GM04503 (cell line): Measurements from ENCODE around the gene MIGA1.
"Not testable (repeated sequence)": the region's sequence is repeated elsewhere in the genome, so short reads cannot be mapped to it uniquely, and the experiment has no call there.

ENCODE experiments used
- DNase-seq: peaks from one replicate; pipeline ENCODE4 v3.0.0-alpha.2; 2012; ENCODE audit warnings: low read depth

MIGA1 gene

DNA sequence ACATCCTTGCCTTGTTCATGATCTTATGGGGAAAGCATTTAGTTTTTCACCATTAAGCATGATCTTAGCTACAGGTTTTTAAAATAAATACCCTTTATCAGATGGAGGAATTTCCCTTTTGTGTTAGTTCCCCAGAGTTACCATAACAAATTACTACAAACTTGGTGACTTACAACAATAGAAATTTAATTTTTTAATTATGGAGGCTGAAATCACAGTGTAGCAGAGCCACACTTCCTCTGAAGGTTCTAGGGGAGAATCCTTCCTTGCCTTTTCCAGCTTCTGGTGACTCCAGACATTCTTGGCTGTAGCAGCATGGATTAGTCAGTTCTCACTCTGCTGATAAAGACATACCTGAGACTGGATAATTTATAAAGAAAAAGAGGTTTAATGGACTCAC lies 18.5 kb downstream of the MIGA1 start:
- no peak for DNase-seq

DNA sequence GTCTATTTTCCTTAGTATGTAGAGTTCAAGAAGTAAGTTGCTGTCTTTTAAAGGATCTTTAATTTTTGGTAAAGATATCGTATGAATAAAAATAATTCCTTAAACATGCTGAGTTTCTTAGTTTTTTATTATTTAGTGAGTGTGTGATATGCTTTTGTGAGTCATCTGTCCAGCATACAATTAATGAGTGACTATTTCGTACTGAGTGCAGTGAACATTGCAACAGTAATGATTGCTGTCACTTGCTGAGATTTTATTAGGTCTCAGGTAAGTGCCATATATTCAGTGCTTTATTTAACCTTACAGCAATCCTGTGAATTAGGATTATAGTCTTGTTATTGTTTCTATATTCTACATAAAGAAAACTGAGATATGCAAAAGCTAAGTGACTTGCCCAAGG lies 22.6 kb downstream of the MIGA1 start:
- DNase-seq = no peak

DNA sequence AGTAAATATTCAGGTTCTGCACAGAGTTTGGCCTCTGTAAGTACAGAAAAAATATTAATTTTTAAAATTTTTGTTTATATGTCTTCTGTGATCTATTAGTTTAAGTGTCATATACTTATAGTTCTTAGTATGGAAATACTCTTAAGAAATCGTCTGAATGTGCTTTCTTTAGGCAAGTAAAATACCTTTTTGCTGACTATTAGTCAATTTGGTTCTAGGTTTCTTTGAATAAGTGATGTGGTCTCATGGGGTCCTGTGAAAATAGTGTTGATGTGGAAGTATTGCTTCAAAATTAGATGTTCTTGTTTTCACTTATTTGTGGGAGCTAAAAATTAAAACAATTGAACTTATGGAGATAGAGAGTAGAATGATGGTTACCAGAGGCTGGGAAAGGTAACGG lies 23.9 kb downstream of the MIGA1 start:
- DNase-seq = no peak

DNA sequence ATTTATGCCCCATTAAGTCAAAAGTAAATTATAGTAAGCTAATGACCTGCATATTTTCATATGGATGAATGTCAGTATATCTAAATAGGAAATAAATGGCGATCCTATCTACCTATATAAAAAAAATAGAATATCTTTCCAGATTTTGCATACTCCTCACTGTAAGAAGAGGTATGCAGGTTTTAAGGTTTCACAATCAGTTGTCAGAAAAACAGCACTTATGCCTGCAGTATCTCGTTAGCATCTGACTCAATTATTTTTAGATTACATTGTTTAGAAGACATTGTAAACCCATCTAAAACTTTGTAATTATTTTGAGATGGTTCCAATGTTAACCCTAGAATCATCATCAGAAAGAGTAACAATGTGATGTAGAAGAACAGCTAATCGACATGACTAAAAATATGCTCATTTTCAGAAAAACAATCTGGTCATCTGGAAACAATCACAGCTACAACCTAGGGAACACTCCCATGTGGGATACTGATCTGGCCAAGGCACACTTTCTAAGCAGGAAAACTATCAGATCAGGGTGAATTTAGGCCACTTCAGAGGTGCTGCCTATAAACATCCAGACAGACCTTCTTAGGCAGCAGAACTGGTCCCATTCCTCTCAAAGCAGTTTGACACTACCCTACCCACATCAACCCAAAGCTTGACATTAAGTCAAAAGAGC lies 30.5 kb downstream of the MIGA1 start:
- DNase-seq = not testable (repeated sequence)

DNA sequence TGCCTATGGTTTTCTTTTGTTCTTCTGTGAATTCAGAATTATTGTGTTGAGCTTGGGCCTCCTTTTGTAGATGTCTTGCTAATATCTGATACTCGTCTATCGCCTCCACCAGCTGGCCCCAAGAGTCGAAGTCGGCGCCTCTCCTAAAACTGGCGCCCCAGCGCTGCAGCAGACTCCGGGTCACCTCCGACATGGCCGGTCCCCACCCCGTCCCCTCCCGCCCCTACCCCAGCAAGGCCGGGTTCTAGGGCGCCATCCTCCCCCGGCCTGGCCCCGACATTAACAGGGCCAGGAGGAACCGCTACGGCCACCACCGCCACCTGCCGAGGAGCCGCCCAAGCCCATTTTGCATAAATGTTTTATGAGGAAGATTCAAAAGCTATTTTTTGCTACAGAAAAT lies 32.1 kb downstream of the MIGA1 start:
- DNase-seq = not testable (repeated sequence)

DNA sequence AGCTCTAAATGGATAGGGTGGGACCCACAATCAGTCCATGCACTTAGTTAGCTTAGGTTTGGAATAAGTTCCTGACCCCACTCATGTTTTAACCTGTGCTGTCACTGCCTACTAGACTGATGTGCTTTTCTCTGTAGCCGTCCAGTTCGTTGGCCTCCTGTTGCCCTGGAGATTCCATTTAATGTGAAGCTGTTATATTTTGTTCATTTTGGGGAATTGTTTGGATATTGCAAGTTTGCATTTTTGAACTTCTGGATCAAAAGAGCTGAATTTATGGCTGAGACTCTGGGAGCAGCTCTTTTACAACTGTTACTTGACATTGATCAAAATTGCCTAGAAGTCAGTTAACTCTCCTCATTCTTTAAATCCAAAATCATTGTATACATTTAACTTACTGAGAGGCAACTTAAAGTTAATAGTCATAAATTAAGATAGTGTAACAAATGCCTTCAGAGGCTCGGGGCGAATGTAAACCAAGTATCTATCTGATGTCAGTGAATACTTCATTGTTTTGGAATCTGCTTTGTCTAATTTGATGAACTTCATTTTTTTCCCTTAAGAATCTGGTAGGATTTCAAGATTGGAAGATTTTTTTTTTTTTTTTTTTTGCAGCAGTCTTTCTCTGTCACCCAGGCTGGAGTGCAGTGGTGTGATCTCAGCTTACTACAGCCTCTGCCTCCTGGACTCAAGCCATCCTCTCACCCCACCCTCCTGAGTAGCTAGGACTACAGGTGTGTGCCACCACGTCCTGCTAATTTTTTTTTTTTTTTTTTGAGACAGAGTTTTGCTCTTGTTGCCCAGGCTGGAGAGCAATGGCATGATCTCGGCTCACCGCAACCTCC lies 38.1 kb downstream of the MIGA1 start:
- no peak for DNase-seq

DNA sequence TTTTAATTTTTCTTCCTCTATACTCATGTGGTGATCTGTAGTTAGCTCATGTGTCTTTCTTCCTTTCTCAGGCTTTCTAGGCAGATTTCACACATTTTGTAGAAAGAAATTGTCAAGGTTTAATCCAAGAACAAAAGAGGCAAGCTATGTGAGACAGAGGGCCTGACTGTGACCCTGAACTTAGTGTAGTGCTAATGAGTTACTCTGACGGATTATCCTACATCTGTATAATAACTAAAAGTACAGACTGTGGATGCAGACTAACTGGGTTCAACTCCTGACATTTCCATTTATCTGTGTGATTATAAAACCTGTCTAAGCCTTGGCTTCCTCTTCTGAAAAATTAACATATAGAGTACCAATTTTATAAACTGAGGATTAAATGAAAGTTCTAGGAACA lies 40.7 kb downstream of the MIGA1 start:
- DNase-seq = no peak

DNA sequence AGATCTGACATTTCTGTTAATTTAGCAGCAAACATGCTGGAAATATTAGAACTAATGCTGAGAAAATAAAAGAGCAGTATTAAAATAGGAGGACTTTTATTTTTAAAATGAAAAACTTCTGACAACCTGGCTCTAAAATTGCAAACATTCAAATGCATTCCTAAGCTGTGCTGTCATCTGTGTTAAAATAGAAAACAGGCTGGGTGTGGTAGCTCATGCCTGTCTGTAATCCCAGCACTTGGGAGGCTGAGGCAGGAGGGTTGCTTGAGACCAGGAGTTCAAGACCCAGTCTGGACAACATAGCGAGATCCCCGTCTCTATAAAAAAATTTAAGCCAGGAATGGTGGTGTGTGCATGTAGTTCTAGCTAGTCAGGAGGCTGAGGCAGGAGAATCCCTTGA lies 44.6 kb downstream of the MIGA1 start:
- DNase-seq = peak; percentile 33

DNA sequence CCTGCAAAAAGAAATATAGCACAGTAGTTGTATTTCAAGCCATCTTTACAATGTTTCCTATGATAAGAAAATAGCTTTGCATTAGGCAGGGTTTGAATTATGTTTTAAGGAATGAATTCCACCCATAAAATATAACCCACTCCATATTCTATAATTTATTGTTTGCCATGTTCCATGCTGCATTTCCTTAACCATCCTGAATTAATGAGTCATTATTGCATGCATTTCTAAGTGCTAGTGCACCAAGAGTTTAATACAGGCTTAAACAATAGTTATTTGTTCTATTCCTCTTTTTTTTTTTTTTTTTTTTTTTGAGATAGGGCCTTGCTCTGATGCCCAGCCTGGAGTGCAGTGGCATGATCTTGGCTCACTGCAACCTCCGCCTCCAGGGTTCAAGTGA lies 45.2 kb downstream of the MIGA1 start:
- DNase-seq = no peak

DNA sequence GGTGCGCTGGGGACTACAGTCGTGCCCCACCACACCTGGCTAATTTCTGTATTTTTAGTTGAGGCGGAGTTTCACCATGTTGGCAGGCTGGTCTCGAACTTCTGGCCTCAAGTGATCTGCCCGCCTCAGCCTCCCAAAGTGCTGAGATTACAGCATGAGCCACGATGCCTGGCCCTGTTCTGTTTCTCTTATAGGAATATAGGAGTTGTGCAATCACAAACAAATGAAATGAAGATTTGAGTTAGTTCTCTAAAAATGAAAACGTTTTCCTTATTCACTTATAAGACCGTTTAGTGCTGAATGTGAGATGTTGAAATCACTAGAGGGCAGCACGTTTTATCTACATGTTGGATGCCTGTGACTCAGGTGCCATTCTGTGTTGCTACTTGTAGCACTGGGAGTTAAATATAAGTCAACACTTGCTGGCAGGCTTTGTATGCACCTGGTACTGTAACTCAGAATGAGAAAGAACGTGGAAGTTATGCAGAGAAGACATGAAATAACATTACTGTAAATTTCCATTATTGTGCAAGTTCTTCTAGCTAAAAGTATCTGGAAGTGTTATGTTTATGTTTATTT lies 45.8 kb downstream of the MIGA1 start:
- DNase-seq = peak; percentile 42

DNA sequence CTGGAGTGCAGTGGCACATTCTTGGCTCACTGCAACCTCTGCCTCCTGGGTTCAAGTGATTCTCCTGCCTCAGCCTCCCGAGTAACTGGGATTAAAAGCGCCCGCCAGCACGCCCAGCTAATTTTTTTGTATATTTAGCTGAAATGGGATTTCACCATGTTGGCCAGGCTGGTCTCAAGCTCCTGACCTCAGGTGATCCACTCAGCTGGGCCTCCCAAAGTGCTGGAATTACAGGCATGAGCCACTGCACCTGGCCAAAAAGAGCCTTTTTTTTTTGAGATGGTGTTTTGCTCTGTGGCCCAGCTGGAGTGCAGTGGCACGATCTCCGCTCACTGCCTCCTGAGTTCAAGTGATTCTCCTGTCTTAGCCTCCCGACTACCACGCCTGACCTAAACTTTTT lies 47.4 kb downstream of the MIGA1 start:
- not testable (repeated sequence) for DNase-seq

DNA sequence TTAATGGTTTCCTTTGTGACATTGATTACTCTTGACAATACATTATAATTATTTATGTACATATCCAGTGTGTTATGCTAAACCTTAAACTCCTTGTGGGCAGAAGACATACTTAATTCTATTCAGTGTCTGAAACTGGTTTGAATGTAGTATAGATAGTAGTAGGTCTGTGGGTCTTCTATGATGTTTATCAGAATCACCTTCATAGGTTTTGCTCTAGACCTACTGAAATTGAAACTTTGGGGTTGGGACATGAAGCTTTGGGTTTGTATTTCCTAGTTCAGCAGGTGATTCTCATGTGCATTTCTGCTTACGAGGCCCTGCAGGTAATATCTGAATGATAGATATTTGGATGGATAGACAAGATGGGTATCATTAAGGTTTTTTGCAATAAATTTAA lies 48.6 kb downstream of the MIGA1 start:
- no peak for DNase-seq

DNA sequence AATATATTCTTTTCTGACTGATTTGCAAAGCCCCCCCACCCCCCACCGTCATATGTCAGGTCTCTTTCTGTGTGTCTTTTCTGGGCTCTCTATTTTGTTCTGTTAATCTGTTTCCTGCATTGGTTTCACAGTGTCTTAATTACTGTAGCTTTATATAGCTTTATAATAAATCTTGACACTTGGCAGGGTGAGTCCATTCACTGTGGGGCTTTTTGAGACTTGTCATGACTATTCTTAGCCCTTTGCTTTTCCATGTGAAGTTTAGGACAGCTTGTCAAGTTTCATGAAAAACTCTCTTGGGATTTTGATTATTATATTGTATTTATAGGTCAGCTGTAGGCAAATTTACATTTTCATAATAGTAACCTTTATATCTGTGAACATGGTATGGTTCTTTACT lies 50.4 kb downstream of the MIGA1 start:
- DNase-seq = no peak

DNA sequence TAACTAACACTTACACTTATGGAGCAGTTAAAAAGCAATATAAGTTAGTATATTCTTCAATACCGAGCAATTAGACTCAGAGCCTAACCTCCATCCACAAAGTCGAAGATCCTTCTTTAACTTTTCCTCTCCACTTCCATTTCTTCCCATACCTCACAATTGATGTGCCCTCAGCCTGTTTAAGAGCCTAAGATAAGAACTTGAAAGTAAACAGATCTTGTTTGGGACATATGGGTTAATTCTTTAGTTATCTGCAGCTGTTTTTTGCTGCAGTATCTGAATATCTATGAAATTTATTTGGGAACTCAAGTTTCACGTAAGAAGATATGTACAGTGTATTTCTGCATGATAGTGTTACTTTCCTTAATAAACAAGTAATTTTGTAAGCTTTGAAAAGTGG lies 51.5 kb downstream of the MIGA1 start:
- DNase-seq = no peak

DNA sequence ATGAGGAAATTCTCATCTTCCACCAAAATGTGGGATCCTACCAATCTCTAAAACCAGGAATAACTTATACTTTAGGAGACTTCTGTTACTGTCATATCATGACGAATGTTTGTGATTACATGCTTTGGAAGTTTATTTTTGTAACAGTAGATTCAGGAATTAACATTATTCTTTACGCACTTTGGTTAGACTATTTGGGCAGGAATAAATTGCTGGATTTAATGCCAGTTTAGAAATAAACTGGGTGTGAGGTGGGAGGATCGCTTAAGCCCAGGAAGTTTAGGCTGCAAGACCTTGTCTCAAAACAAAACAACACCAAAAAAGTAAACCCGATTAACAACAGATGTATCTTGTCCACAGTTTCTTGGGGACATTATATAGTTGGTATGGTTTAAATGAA lies 52.1 kb downstream of the MIGA1 start:
- no peak for DNase-seq

DNA sequence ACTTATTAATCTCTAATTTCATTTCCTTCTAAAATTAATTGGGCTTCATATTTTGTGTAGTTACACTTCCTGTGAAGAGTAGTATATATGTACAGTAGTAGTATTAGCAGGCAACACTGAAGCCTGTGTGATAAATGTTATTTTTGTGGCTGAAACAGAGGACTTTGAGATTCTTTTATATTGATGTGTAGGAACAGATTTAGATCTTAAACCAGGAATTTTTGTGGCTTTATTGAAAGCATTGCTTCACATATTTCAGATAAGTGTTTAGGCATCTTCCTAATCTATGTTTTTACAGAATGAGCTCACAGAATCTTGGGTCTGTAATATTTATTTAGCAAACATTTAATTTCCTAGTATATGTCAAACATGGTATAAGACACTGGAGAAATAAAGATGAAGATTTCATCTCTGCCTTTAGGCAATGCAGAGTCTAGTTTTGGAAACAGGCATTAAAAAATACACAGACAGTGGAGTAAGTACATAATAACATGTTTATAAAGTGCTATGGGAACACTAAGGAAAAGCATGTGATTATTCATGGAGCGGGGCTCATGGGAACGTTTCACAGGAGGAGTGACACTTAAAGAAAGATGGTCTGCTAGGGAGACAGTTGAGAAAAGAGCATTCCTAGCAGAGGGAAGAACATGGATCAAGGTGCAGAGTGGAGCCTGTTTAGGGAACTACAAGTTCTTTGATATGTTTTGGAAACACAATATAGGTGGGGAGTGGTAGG lies 52.7 kb downstream of the MIGA1 start:
- DNase-seq = no peak

DNA sequence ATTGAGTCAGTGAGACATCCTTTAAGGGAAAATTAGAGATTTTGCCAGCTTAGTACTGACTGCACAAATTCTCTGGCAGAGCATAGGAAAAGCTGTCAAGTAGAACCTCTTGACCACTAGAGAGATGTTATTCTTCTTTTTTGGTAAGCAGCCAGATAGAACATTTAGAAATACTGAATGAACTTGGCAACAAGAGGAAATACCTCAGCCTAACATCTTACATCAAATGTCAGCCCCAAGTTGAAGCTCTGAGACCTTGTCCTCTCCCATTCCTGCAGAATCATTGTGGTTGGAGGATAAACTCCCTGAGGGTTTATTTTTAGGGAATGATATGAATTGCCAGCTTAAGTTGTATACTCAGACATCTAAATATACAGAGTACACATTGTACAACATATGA lies 53.5 kb downstream of the MIGA1 start:
- peak; percentile 97 for DNase-seq

DNA sequence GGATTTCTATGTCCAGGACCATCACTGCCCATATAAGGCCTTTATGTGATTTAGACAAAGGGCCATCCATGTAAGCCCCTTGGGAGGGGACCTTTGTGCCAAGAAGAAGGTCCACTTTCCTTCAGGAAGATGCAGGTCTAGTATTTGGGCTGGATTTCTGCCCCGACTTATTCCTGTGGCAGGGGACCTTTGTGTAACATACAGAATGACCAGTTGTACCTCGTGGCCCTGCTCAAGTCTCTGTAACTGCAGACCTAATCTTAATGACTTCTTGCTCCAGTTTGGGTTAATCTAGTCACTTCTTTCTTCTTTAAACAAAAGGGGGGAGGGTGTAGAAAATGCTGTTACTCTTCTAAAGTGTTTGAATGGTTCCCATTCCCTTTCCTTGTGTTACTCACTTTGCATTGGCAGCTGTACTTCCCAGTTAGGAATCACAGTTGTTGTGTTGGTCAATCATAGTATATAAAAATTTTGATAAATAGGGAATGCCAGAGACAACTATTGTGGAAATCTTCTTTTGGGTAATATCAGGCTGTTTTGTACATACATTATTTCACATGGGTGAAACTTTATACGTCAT lies 54.2 kb downstream of the MIGA1 start:
- DNase-seq = no peak

DNA sequence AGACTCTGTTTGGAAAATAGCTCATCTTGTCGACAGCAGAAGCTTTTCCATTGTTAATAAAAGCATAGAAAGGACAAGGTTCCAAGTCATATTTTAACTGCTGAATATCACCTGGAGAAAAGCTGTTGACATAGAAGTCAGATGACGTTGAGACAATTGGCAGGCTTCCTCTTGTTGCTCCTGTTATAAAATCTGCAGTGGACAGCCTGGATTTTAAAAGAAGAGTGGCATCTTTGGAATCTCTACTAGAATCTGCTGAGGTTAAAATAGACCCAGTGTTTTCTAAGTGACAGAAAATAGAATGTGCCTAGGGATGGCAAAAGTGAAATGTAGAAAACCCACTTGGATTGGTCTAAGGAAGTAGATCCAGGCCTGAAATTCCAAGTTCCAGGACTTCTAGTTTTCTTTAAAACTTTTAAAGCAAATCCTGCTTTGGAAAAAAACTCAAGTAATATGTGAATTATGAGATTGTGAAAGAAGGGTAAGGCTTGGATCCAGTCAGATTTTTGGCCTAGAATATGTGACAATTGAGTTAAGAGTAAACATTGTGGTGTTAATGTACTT lies 55.4 kb downstream of the MIGA1 start:
- DNase-seq = peak; percentile 59

DNA sequence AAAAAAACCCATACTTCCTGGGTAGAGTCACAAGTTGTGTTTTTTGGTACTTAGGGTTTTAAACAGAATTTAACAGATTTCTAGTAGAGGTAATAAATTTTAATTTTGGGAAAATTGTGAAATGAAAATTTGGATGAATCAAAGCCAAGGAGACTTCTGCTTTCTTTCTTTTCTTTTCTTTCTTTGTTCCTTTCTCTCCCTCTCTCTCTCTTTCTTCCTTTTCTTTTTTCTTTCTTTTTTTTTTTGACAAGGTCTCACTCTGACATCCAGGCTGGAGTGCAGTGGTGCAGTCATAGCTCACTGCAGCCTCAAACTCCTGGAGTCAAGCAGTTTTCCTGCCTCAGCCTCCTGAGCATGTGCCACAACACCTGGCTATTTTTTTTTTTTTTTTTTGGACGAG lies 62.1 kb downstream of the MIGA1 start:
- DNase-seq = no peak

DNA sequence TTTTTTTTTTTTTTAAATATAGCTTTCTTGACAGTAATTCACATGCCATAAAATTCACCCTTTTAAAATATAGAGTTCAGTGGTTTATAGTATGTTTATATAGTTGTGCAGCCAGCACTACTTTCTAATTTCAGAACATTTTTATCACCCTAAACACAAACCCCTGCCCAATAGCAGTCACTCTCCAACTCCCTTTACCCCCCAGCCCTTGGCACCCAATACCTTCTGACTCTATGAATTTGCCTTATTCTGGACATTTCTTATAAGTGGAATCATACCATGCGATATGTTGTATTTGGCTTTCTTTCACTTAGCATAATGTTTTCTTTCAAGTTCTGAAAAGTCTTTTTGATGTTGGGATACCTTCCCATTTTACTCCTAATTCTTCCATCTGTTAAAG lies 66.5 kb downstream of the MIGA1 start:
- no peak for DNase-seq

DNA sequence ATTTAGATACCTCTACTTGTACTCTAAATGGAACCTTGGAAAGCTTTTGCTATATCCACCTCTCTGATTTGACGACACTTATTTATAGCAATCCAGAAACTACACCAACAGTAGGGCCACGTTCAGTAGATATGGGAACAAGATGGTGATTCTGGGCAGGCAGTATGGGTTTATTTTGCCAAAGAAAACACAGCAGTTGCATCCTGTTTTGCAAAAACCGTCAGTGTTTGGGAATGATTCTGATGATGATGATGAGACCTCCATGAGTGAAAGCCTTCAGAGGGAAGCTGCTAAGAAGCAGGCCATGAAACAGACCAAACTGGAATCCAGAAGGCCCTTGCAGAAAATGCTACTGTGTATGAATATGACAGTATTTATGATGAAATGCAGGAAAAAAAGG lies 67.5 kb downstream of the MIGA1 start:
- DNase-seq = no peak
